WI38 (cell line): ENCODE results near the gene SPART.

Source experiments
- H3K4me3 ChIP-seq: 2 replicates; pipeline ENCODE4 v1.5.1; 2011; ENCODE audit warnings: low read depth, mild to moderate bottlenecking, control low read depth, low read length
- CTCF ChIP-seq: IDR thresholded peaks from 2 replicates; pipeline ENCODE4 v1.5.1; 2012; ENCODE audit warnings: low read depth, mild to moderate bottlenecking, control low read depth, low read length

Gene SPART

GRCh38 chr13:36288794-36289391 lies 57.3 kb downstream of the SPART start:
- no peak for TF ChIP-seq CTCF
- no peak overlapping the region for H3K4me3 ChIP-seq

GRCh38 chr13:36286006-36286405 lies 60.2 kb downstream of the SPART start:
- no peak for TF ChIP-seq CTCF
- H3K4me3 ChIP-seq, result no peak overlapping the region

GRCh38 chr13:36282821-36283432 lies 63.3 kb downstream of the SPART start:
- peak; percentile 55; the same call in 1 of the 2 replicates for TF ChIP-seq CTCF

GRCh38 chr13:36275190-36276002 lies 70.8 kb downstream of the SPART start:
- no peak; the same call in none of the 2 replicates for TF ChIP-seq CTCF

More at GRCh38 chr13:36282821-36283432, 63.3 kb downstream of the SPART start:
- H3K4me3 ChIP-seq, result no peak overlapping the region

GRCh38 chr13:36273431-36273830 lies 72.8 kb downstream of the SPART start:
- no peak for TF ChIP-seq CTCF
- no peak overlapping the region for H3K4me3 ChIP-seq

More at GRCh38 chr13:36275190-36276002, 70.8 kb downstream of the SPART start:
- no peak overlapping the region for H3K4me3 ChIP-seq

- H3K4me3 ChIP-seq, result no peak overlapping the region
- no peak for TF ChIP-seq CTCF
Measured at GRCh38 chr13:36261976-36262375, 84.2 kb downstream of the SPART start.

- no peak overlapping the region for H3K4me3 ChIP-seq
- TF ChIP-seq CTCF, result no peak
Measured at GRCh38 chr13:36261011-36261410, 85.2 kb downstream of the SPART start.
